IMR-90 (cell line): ENCODE results near the gene PKP4. TPM values are rescaled to one million over a fixed set of nuclear protein-coding genes. Genes with fewer than 3 reads are reported as not detected.

Experiments
- ATAC-seq: fragments of 200-7000 bp; cut with Tn5 transposase; 2 replicates; pipeline ENCODE4 v1.9.1; 2020; ENCODE audit warnings: low read depth, mild to moderate bottlenecking, moderate library complexity
- BruUV-seq: library from RNA; stranded (reverse); fragments of 400-500 nt; replicated peaks from 2 replicates; lab custom pipeline; 2021; lab: Mats Ljungman, UMichigan
- CTCF ChIA-PET: fragments of 300-600 bp; formaldehyde crosslinking; extraction: SDS; loops from one replicate; lab custom pipeline; 2021; ENCODE audit warnings: antibody characterized with exemption; lab: Yijun Ruan, JAX
- POLR2A ChIA-PET: fragments of 300-600 bp; sonication (Branson Sonifier 250); formaldehyde crosslinking; loops from one replicate; lab custom pipeline; 2022; ENCODE audit warnings: antibody characterized with exemption; ENCODE audit not compliant: unreplicated experiment; lab: Charles Lee
- DNase-seq: peaks from one replicate; pipeline ENCODE4 v3.0.0; 2013
- H2AFZ ChIP-seq: replicated peaks from 2 replicates; pipeline ENCODE3; 2013; ENCODE audit warnings: low read length, mild to moderate bottlenecking; ENCODE audit not compliant: poor library complexity
- H2AK5ac ChIP-seq: 2 replicates; pipeline ENCODE4 v1.6.1; 2013; ENCODE audit warnings: low read depth, low read length, inconsistent platforms
- H2AK9ac ChIP-seq: replicated peaks from 2 replicates; pipeline ENCODE3; 2013; ENCODE audit warnings: mild to moderate bottlenecking, low read depth, low read length, moderate library complexity; ENCODE audit not compliant: poor library complexity
- H2BK120ac ChIP-seq: 2 replicates; pipeline ENCODE4 v1.6.1; 2013; ENCODE audit warnings: low read depth, low read length, inconsistent platforms
- H2BK15ac ChIP-seq: 3 replicates; pipeline ENCODE4 v1.6.1; 2013; ENCODE audit warnings: low read depth, low read length, inconsistent platforms
- H2BK20ac ChIP-seq: 2 replicates; pipeline ENCODE4 v1.6.1; 2013; ENCODE audit warnings: low read depth, mild to moderate bottlenecking, inconsistent platforms, low read length, moderate library complexity
- H2BK5ac ChIP-seq: 2 replicates; pipeline ENCODE4 v1.6.1; 2013; ENCODE audit warnings: mild to moderate bottlenecking, low read depth, low read length, inconsistent platforms; ENCODE audit not compliant: poor library complexity, severe bottlenecking
- H3K14ac ChIP-seq: replicated peaks from 2 replicates; pipeline ENCODE4 v1.6.1; 2013; ENCODE audit warnings: low read depth, low read length, inconsistent platforms
- H3K18ac ChIP-seq: 2 replicates; pipeline ENCODE4 v1.6.1; 2013; ENCODE audit warnings: low read depth, low read length, control low read depth
- H3K23ac ChIP-seq: 2 replicates; pipeline ENCODE4 v1.6.1; 2013; ENCODE audit warnings: low read depth, low read length, inconsistent platforms
- H3K27ac ChIP-seq: 2 replicates; pipeline ENCODE4 v1.5.1; 2013; ENCODE audit warnings: mild to moderate bottlenecking, control low read depth, low read length; ENCODE audit not compliant: insufficient read depth
- H3K27me3 ChIP-seq: 2 replicates; pipeline ENCODE4 v1.6.1; 2013; ENCODE audit warnings: low read length; ENCODE audit not compliant: control insufficient read depth, insufficient read depth
- H3K36me3 ChIP-seq: 2 replicates; pipeline ENCODE4 v1.6.1; 2013; ENCODE audit warnings: low read length, mixed read lengths; ENCODE audit not compliant: control insufficient read depth, insufficient read depth
- H3K4ac ChIP-seq: 2 replicates; pipeline ENCODE4 v1.6.1; 2013; ENCODE audit warnings: low read depth, low read length, inconsistent platforms
- H3K4me1 ChIP-seq: 2 replicates; pipeline ENCODE4 v1.6.1; 2013; ENCODE audit warnings: low read length, mixed read lengths; ENCODE audit not compliant: control insufficient read depth, insufficient read depth
- H3K4me2 ChIP-seq: 2 replicates; pipeline ENCODE4 v1.6.1; 2013; ENCODE audit warnings: low read depth, mild to moderate bottlenecking, control low read depth, low read length, moderate library complexity
- H3K4me3 ChIP-seq: 2 replicates; pipeline ENCODE4 v1.5.1; 2013; ENCODE audit warnings: low read depth, mild to moderate bottlenecking, control low read depth, low read length, moderate library complexity; ENCODE audit not compliant: insufficient read depth
- H3K56ac ChIP-seq: 2 replicates; pipeline ENCODE4 v1.6.1; 2013; ENCODE audit warnings: low read length, inconsistent platforms; ENCODE audit not compliant: insufficient read depth; ENCODE audit errors: extremely low read depth
- H3K79me1 ChIP-seq, 2 experiments: 2 replicates each; pipeline ENCODE4 v1.6.1; 2013; ENCODE audit warnings: low read length in 2 of 2, inconsistent platforms in 1 of 2, low read depth in 1 of 2
- H3K9ac ChIP-seq: 2 replicates; pipeline ENCODE4 v1.6.1; 2013; ENCODE audit warnings: low read depth, low read length, control low read depth
- H3K9me1 ChIP-seq: 2 replicates; pipeline ENCODE4 v1.6.1; 2013; ENCODE audit warnings: low read length, inconsistent platforms; ENCODE audit not compliant: insufficient read depth
- H3K9me3 ChIP-seq: 2 replicates; pipeline ENCODE4 v1.6.1; 2013; ENCODE audit warnings: low read length; ENCODE audit not compliant: control insufficient read depth, insufficient read depth
- H4K20me1 ChIP-seq: 2 replicates; pipeline ENCODE4 v1.6.1; 2013; ENCODE audit warnings: low read length, inconsistent platforms; ENCODE audit not compliant: insufficient read depth
- H4K5ac ChIP-seq: 2 replicates; pipeline ENCODE4 v1.6.1; 2013; ENCODE audit warnings: mild to moderate bottlenecking, low read depth, low read length, control low read depth
- H4K8ac ChIP-seq, 2 experiments: 2 replicates each; pipeline ENCODE4 v1.6.1; 2013; ENCODE audit warnings: low read depth in 2 of 2, low read length in 2 of 2, control low read depth in 1 of 2, inconsistent platforms in 1 of 2
- H4K91ac ChIP-seq: 2 replicates; pipeline ENCODE4 v1.6.1; 2013; ENCODE audit warnings: low read depth, low read length, inconsistent platforms; ENCODE audit not compliant: insufficient read depth
- BHLHE40 ChIP-seq: fragments of 150-350 bp; IDR thresholded peaks from 2 replicates; pipeline ENCODE4 v1.6.1; 2016; ENCODE audit warnings: mild to moderate bottlenecking, low read depth, low read length
- RCOR1 ChIP-seq: IDR thresholded peaks from 2 replicates; pipeline ENCODE4 v1.6.1; 2012; ENCODE audit warnings: mild to moderate bottlenecking, low read length, improper control_type of control experiment; ENCODE audit not compliant: insufficient replicate concordance
- WGBS, 2 experiments: methylation state at CpG; one replicate each; pipeline versions ENCODE4 v1.1.5 to v1.1.7; 2013; ENCODE audit warnings: missing lambda C conversion rate in 2 of 2; ENCODE audit not compliant: insufficient read length in 1 of 2; ENCODE audit errors: extremely low coverage in 2 of 2; 5-methylcytosine and 5-hydroxymethylcytosine counted together
- dilution Hi-C: fragments of 300-500 bp; cut with HindIII; formaldehyde crosslinking; loops from one replicate; pipeline ENCODE4 v1.14.3; 2018; ENCODE audit warnings: low sequenced_read_pairs; ENCODE audit not compliant: unreplicated experiment
- in situ Hi-C: fragments of 300-500 bp; cut with MboI; formaldehyde crosslinking; loops from 3 replicates; pipeline ENCODE4 v1.14.3; 2019; ENCODE audit warnings: low sequenced_read_pairs, inconsistent platforms, mixed read lengths
- intact Hi-C: fragments of 100-400 bp; cut with micrococcal nuclease; formaldehyde crosslinking; loops from 2 replicates; pipeline ENCODE4 v1.10.0; 2022
- polyA plus RNA-seq, 3 experiments: library from polyadenylated mRNA; depleted of rRNA; stranded (reverse); fragments of >200 nt; gene quantifications; 2 replicates each; pipeline ENCODE4 v1.2.3, GENCODE V29; 2012; ENCODE audit warnings: low replicate concordance in 1 of 3
- total RNA-seq: library from RNA; depleted of rRNA; stranded (reverse); fragments of >200 nt; gene quantifications from 2 replicates; pipeline ENCODE4 v1.2.3, GENCODE V29; 2012

PKP4 gene
- total and polyA plus RNA-seq, 2 of the 4 experiments (the other 2 are of a cell fraction), result 20.1 to 37.8 TPM

- Histone ChIP-seq H4K91ac (no peak overlapping the region), H3K27ac (no peak overlapping the region), H3K14ac (no peak overlapping the region), H2AFZ (no peak overlapping the region), H3K4me2 (no peak overlapping the region; the same call in 1 of the 2 replicates), H3K4ac (no peak overlapping the region), H3K18ac (no peak overlapping the region; the same call in 1 of the 2 replicates), H2BK20ac (no peak overlapping the region), H3K27me3 (no peaks in the 10 kb centered on the region), H3K23ac (no peak overlapping the region), H3K4me1 (no peaks in the 10 kb centered on the region; the same call in 1 of the 2 replicates), H3K56ac (no peak overlapping the region), H2BK15ac (no peak overlapping the region), H3K36me3 (peaks cover 7% of the 10 kb centered on the region), H2AK9ac (no peak overlapping the region), H2BK120ac (no peak overlapping the region), H3K9me3 (no peaks in the 10 kb centered on the region), H3K9me1 (peaks cover 6% of the 10 kb centered on the region; the same call in 1 of the 2 replicates), H2AK5ac (no peak overlapping the region), H2BK5ac (no peak overlapping the region), H4K8ac (no peak overlapping the region), H4K5ac (no peak overlapping the region), H3K4me3 (no peak overlapping the region), H4K20me1 (no peaks in the 10 kb centered on the region), H3K9ac (no peak overlapping the region), H3K79me1 (no peaks in the 10 kb centered on the region)
- no peak for TF ChIP-seq RCOR1
- TF ChIP-seq BHLHE40, result no peak
- CTCF ChIA-PET, result interaction anchor here (0.6 to 1.2 kb wide), 4 partner anchors 17 to 136 kb away, joined by 3 read pairs; no protein-coding TSS in a partner anchor
- dilution Hi-C loops, result no loop called here
- in situ Hi-C loops, result no loop called here
- ATAC-seq (peak; percentile 87), DNase-seq (peak; percentile 47)
- POLR2A ChIA-PET, result no interaction called here
- no TSS peak for BruUV-seq
- no CpG with 5 or more reads among the region's 4 CpGs for WGBS, 2 experiments
- intact Hi-C loops, result loop anchor here (1.0 to 2.0 kb wide), 2 partner anchors 18 to 161 kb away; no protein-coding TSS in a partner anchor
These were observed 162.2 kb downstream of the PKP4 start for GRCh38 chr2:158618891-158619490.
